ELR (cell line): Measurements from ENCODE around the gene AMFR.

ENCODE experiments used
- DNase-seq: peaks from one replicate; pipeline ENCODE4 v3.0.0-alpha.2; 2015; ENCODE audit warnings: low read depth

Gene AMFR

DNA sequence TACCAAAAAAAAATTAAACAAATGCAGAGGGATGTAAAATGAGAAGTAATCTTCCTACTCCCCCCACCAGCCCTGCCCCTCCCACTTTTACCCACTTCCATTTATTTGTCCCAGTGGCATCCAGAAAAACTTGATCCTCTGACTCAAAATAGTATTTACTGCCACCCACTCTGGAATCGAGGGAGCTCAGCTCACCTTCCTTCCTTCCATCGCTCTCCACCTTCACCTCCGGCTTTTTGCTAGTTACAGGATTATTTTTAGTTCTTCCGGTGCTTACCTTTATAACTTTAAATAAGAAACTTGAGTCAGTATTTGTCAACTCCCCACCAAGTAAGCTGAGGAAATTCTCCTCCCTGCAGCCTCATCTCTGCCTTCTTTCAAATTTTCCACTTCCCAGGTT, 94.9 kb downstream of the AMFR start:
- no peak for DNase-seq

DNA sequence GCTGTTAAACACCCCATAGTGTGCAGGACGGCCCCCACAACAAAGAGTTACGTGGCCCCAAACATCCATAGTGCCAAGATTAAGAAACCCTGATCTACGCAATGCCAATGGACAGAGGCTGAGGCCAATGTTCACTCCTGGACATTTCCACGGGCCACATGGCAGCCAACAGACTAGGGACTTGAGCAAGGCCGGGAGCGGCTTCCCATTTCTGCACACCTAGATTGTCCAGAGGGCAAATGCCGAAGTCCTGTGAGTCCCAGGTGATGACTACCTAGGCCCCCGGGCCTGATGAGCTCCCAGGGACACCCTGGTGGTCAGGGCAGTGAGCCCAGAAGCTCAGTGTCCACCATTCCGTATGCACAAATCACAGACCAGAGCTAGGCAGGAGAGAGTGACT, 95.5 kb downstream of the AMFR start:
- DNase-seq = no peak

DNA sequence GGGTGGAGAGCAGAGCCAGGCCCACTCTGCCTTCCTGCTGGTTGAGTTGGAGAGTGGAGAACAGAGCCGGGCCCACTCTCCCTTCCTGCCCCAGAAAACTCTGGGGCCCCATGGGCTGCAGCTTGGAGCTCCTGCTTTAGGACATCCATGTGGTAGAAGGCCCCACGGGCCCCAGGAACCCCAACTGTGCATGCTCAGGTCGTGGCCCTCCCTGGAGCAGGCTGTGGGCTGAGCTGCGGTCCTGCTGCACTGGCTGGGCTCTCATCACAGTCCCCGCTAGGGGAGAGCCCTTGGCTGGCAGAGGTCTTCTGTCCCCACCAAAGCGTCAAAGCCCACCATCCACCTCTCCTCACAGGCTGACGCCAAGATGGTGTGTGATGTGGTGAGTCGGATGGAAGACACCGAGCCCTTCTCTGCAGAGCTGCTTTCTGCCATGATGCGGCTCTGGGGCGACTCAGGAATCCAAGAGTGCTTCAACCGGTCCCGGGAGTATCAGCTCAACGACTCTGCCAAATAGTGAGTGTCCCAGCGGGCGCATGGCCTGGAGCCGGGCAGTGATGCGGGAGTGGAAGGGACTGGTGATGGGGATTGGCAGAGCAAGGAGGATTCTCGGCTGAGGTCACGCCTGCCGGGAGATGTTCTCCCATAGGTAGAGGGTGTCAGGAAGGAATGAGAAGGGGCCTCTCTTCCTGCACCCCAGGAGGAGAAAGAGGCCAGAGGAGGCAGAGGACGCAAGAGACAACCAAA, 96.9 kb downstream of the AMFR start:
- no peak for DNase-seq

DNA sequence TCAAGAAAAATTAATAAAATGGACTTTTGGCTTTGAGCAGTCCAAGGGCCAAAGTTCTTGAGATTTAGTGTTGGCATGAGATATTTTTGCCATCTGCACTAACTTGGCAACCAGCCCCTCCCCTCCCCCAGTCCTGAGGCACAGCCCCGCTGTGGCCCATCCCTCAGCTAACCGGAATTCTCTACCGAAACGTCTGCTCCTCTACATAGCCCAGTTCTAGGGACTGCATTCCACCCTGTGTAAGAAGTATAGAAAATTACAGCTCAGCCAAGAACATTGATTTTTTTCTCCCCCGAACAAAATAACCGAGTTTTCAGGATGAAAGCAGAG, 97.5 kb downstream of the AMFR start:
- DNase-seq = no peak

DNA sequence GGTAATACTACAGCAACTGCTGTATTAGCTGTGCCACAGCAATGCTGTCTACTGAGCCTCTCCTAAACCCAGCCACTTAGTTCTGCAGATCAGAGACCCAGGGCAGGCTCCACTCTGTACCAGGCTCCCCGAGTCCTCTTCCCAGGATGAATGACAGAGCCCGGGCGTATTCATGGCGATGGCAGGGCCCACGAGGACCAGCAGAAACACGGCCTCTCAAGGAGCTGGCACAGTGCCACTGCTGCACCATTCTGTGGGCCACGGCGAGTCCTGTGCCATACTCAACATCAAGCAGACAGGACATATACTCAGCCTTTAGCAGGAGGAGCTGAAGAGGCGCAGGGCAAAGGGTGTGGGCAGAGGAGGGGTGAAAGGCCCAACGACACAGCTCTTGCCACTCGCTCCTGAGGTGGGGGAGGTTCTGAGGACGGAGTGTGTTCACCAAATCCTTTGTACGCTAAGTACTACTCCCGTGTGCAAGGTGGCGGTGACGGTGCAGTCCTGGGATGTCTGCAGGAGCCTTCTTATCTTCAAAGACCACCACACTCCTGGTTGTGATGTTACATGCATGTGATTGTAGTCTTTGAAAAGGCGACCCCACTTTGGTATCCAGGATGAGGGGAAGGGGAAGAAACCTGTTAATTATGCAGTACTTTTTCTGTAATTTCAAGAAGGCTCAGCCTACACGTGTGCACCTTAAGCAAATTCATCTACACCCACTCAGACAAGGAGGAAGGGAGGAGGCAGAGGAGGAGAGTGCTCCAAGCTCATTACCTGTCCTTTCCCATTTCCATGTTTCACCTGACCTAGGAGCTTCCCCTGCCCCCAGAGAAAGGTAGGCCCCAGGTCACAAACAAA, 98.0 kb downstream of the AMFR start:
- no peak for DNase-seq

DNA sequence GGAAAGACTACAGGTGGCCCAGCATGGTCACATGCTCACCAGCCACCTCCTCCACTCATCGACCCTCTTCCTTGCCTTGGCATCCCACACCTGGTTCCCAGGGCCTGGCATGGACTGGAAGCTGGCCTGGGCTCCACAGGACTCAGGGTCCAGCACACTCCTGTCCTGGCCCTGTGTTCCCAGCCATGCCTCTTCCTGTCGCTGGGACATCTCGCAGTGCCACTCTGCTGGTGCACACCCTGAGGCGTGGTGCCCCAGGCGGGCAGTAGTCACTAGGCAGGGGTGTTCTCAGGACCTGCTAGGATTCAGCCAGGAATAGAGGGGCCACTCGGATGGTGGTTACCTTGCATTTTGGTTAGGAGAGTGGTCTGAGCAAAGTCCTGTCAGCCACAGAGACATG, 99.4 kb downstream of the AMFR start:
- DNase-seq = no peak

DNA sequence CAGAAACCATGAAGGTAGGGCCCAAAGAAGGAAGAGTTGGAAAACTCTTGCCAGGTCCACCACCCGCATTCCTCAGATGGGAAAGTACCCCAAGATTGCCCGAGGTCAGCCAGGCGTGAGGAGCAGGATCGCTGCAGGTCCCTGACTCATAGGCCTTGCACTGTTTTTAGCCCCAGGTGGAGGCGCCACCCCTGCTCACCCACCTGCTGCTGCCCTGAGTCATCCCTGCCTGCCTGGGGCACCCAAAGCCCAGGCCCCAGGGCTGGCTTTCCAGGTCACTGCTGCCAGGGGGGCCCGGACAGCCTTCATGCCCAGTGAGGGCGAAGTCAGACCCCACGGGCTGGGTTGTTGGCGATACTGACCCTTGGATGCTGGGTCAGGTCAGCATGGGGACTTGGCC, 100.9 kb downstream of the AMFR start:
- peak; percentile 31 for DNase-seq

DNA sequence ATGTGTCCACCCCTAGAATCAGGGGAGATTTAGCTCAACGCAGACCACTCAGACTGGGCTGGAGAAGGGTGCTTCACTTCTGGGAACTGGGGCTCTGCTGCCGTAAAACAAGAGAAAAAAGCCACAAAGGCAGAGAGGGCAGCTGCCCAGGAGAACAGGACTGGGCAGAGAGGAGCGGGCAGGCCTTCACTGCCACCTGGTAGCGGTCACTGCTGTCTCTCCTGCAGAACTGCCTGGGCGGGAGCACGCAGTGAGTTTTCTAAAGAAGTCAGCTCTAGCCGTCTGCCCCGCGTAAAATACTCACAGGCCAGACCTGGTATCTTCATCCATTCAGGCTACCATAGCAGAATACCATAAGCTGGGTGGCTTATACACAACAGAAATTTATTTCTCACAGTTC, 103.8 kb downstream of the AMFR start:
- DNase-seq = no peak

DNA sequence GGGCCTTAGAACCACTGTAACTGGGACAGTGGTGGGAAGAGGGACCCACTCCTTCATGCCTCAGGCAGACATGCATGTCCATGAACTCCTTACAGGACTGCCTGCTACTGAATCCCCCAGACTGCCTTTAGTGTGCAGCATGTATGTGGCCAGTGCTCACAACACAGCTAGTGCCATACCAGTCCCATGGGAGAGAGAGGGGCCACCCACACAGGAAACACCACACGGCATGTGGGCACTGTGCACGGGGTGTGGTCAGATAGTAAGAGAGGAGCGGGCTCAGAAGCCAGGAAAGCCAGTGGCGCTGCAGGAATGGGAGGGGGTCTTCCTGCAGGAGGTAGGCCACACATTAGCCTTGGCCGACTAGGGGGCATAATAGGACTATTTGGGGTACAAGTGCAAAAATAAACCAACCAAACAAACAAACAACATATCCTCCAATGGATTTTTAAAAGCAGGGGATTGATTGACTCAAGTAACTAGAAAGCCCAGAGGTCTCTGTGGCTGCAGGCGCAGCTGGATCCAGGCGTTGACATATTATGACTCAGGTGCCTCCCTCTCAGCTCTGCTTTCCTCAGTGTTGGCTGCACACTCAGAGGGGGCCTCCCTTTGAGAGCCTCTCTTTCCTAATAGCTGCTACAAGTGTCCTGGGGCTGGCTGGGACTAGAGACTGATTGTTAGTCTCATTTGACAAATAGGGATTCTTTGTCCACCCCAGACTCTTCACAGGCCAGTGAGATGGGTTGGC, 104.4 kb downstream of the AMFR start:
- peak; percentile 13 for DNase-seq

DNA sequence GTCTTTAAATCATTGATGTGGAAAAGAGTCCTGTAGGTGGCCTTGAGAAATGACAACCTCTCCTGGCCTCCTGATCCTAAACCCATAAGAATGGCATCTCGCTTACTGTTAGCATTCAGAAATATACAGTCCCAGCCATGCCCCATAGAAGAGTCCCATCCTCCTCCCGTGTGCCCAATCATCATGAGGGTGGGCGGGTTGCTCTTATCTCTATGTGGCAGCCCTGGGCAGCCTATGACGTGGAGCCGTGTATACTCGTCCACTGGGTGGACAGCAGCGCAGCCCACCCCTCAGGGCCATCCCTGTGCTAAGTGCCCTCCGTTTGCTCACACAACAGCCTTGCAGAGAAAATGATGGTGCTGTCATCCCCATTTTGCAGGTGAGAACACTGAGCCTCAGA, 105.3 kb downstream of the AMFR start:
- no peak for DNase-seq

DNA sequence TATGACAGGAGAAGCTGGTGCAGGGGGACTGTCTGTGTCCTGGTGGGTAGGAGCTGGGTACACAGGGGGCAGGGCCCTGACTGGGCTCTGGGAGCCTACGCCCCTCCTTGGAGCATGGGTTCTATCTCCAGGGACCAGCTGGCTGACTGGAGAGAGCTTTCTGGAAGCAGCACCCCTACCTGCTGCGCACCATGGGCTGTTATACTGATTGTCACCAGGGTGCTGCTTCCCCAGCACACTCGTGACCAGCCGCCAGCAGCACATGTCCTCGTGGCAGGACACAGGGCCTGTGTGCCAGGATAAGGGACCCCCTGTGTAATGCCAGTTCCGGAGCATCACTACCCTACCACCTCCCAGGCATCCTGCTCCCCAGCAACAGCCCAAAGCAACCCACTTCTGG, 106.0 kb downstream of the AMFR start:
- DNase-seq = no peak

DNA sequence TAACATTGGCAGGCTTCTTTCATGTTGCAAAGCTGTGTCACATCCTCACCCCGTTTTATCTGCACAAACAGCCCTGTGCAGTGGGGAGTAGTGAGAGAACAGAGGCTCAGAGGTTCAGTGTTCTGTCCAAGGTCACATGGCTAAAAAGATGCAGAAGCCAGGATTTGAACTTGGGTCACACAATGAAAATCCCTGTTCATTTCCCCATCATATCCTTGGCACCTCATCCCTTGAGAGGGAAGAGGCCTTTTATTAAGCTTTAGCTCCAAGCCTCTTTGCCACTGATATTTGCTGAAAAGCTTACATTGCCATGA, 106.6 kb downstream of the AMFR start:
- DNase-seq = no peak

DNA sequence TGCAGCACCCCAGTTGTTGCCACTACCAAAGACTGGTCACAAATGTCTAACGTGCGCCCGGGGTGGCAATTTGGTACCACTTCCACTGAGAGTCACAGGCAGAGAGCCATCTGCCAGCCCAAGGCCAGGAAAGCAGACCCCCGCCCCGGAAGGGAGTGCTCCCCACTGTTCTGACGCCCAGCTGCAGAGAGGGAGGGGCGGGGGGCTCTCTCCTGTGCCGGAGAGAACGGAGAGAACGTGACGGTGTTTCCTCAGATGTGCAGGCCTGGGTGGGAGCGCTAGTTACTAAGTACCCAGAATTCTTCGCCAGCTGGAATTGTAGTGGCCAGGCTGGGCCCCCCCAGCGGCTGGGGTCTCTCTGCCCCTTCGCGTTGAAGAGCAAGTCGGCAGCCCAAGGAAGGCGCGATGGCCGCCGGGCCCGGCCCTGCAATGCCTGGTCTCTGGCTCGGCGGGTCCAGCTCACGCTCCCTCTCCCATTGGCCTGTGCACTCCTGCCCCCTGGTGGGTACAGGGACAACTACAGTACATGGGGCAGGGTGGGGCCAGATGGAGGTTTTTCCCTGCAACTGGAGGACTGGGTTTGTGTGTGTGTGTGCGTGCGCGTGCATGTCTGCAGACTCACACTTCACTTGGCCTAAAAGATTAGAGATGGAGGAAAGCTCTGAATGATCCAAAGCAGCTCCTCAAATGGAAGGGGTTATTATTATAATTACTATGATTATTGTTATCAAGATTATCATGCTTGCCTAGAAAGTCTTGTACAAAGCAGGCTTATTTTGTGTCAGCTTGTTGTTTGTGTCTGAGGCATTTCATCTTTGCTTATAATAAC, 107.1 kb downstream of the AMFR start:
- DNase-seq = peak; percentile 67

DNA sequence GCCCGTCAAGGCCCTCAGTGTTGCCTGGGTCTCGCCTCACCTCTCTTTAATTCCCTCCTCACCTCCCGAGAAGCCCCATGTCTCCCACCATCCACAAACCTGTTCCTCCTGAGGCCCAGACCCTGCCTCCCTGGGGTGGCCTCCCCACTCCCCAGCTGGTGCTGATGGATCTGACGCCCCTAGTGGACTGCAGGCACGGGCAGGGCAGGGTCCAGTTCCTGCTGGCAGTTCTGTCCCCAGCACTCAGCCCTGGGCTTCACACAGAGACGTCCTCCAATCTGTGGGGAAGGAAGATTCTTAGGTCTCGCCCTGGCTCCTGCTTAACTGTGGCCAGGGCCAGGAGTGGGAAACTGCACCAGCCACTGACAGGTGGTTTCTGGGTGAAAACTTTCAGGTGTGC, 108.8 kb downstream of the AMFR start:
- DNase-seq = no peak

DNA sequence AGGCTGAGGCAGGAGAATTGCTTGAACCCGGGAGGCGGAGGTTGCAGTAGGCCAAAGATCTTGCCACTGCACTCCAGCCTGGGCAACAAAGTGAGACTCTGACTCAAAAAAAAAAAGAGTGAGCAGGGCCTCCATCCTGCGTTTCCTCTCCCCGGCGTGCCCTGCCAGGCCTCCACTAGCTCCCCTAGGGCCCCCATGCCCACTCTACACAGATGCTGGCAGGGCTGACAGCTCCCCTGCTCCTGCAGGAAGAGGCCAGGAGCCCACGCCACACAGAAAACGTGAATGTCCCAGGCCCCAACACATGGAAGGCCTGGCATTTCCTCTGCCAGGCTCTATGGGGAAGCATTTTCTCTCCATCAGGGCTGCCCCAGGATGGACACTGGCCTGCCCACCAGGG, 109.4 kb downstream of the AMFR start:
- no peak for DNase-seq

DNA sequence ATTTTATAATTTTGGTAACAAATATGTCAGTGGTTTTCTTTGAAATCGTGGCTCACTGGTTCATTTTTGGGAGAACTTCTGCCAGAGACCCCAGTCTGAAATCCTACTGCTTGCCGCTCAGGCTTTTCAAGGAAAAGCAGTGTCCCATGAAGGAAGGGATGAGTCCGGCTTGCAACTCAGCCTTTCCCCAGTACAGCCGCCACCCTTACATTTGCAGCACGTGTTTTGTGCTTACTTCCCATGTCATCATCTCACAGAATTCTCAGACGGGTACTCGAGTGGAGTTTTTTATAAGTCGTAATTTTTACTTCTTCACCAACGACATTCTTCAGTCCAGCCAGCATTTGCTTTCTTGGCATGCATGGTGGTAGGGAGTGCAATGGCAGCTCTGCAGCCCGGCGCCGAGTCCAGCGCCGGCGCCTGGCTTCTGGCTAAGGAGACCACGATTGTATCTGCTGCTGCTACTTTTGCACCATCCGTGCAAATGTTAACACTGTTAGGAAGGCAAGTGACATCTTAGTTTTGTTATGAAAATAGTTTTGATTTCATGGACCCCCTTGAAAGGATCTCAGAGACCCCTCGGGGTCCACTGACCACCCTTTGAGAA, 111.0 kb downstream of the AMFR start:
- no peak for DNase-seq

DNA sequence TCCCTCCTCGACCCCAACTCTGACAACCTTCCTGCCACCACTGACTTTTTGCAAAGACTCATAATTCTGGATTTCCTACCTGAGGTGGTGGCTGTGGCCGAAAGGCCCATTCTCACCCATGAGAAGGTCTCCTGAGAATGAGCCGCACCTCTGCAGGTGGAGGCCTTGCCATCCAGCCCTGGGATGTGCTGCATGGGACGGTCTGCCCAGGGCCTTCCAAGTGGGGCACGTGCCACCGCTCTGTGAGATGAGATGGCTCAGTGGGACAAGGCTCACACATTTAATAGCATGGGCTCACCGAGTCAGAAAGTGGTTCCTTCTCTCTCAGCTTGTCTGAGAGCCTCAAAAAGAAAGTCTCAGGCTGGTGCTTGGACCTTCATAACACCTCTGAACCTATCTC, 112.8 kb downstream of the AMFR start:
- DNase-seq = no peak

DNA sequence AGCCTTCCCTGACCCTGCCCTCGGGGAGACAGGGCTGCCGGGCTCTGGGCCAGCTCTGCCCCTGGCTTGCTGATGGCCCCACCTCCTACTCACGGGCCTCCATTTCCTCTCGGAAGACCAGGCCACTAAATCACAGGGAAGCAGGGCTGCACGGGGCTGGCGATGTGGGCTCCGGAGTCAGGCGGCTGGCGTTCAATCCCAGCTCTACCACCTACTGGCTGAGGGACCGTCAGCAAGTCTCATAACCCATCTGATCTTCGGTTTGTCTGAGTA, 113.4 kb downstream of the AMFR start:
- DNase-seq = no peak
